HepG2 (cell line): ENCODE results near the gene MXRA8. TPM values are rescaled to one million over a fixed set of nuclear protein-coding genes. Genes with fewer than 3 reads are reported as not detected.
A peak's percentile ranks its signal among the peaks of the same experiment; 100 is the strongest.

Experiments used
- BRCA1 ChIP-seq: sonication (generic); formaldehyde crosslinking; IDR thresholded peaks from 2 replicates; pipeline ENCODE4 v1.4.0; 2020; ENCODE audit warnings: missing genetic modification reagents
- FOXO1 ChIP-seq: sonication (generic); formaldehyde crosslinking; IDR thresholded peaks from 2 replicates; pipeline ENCODE4 v1.4.0; 2020; ENCODE audit warnings: missing genetic modification reagents
- HDAC6 ChIP-seq: fragments of 200-600 bp; sonication (generic); IDR thresholded peaks from 2 replicates; pipeline ENCODE4 v1.7.0; 2017; ENCODE audit warnings: mild to moderate bottlenecking, antibody characterized with exemption, low read length, low read depth
- HNRNPLL ChIP-seq: fragments of 200-400 bp; formaldehyde crosslinking; IDR thresholded peaks from 2 replicates; pipeline ENCODE4 v1.6.1; 2017; ENCODE audit warnings: mild to moderate bottlenecking, low read depth, low read length; ENCODE audit not compliant: poor library complexity, severe bottlenecking
- NFIB ChIP-seq: sonication (generic); formaldehyde crosslinking; IDR thresholded peaks from 2 replicates; pipeline ENCODE4 v1.9.0; 2021; ENCODE audit warnings: missing genetic modification reagents, mild to moderate bottlenecking, borderline replicate concordance
- PLRG1 ChIP-seq: fragments of 450-650 bp; conservative IDR thresholded peaks from 2 replicates; pipeline ENCODE4 v1.6.1; 2016
- RBM22 ChIP-seq: fragments of 200-400 bp; formaldehyde crosslinking; optimal IDR thresholded peaks from 2 replicates; pipeline ENCODE3; 2017; ENCODE audit warnings: mild to moderate bottlenecking, low read length, moderate library complexity
- SMARCE1 ChIP-seq: fragments of 450-650 bp; IDR thresholded peaks from 2 replicates; pipeline ENCODE4 v1.6.1; 2017; ENCODE audit warnings: borderline replicate concordance
- SYNCRIP ChIP-seq: fragments of 200-400 bp; formaldehyde crosslinking; IDR thresholded peaks from 2 replicates; pipeline ENCODE4 v1.6.1; 2018; ENCODE audit warnings: mild to moderate bottlenecking, low read depth, low read length; ENCODE audit not compliant: insufficient read depth
- ZNF567 ChIP-seq: sonication (generic); formaldehyde crosslinking; IDR thresholded peaks from 2 replicates; pipeline ENCODE4 v1.8.1; 2023; ENCODE audit warnings: mild to moderate bottlenecking, missing genetic modification reagents, borderline replicate concordance
- ZSCAN25 ChIP-seq: sonication (generic); formaldehyde crosslinking; IDR thresholded peaks from 2 replicates; pipeline ENCODE4 v1.8.0; 2022; ENCODE audit warnings: mild to moderate bottlenecking, missing genetic modification reagents
- ZSCAN31 ChIP-seq: sonication (generic); formaldehyde crosslinking; IDR thresholded peaks from 2 replicates; pipeline ENCODE4 v1.5.0; 2020; ENCODE audit warnings: low read depth, mild to moderate bottlenecking, missing genetic modification reagents
- polyA plus RNA-seq, 8 experiments: library from polyadenylated mRNA; depleted of rRNA in 3 of 8; stranded (reverse) in 7 of 8; unstranded in 1 of 8; fragments of >200 nt; fragmentation: Illumina TruSeq in 4 of 8; extraction: Trizol in 4 of 8; gene quantifications; 2 replicates each; pipeline versions ENCODE4 v1.2.1 to v1.2.3, GENCODE V29; 2011 to 2016; ENCODE audit warnings: low read depth in 4 of 8, missing spikeins in 1 of 8, mixed read lengths in 1 of 8; ENCODE audit not compliant: insufficient read depth in 1 of 8
- total RNA-seq, 5 experiments: library from RNA; depleted of rRNA; stranded (reverse); fragments of >200 nt; fragmentation: Illumina TruSeq; extraction: Trizol; gene quantifications; 2 replicates each; pipeline ENCODE4 v1.2.3, GENCODE V29; 2016; ENCODE audit warnings: low read depth in 1 of 5
- TF ChIP-seq, protein P1 (sequence below), 2 experiments: sonication (generic) in 1 of 2; formaldehyde crosslinking in 1 of 2; IDR thresholded peaks; 2 replicates each; pipeline versions ENCODE4 v1.5.1 to v1.6.1; 2011 to 2020; ENCODE audit warnings: borderline replicate concordance in 1 of 2, low read depth in 1 of 2, low read length in 1 of 2, mild to moderate bottlenecking in 1 of 2, missing genetic modification reagents in 1 of 2, moderate library complexity in 1 of 2
- TF ChIP-seq, protein P2 (sequence below), 2 experiments: sonication (generic) in 1 of 2; formaldehyde crosslinking in 1 of 2; IDR thresholded peaks; 2 replicates each; pipeline versions ENCODE4 v1.6.1 to v1.9.0; 2014 to 2022; ENCODE audit warnings: antibody characterized with exemption in 1 of 2, borderline replicate concordance in 1 of 2, inconsistent platforms in 1 of 2, low read depth in 1 of 2, missing genetic modification reagents in 1 of 2
- TF ChIP-seq, protein P3 (sequence below): sonication (generic); formaldehyde crosslinking; IDR thresholded peaks from 2 replicates; pipeline ENCODE4 v1.5.0; 2020; ENCODE audit warnings: mild to moderate bottlenecking, missing genetic modification reagents
- TF ChIP-seq, protein P4 (sequence below): sonication (generic); formaldehyde crosslinking; IDR thresholded peaks from 2 replicates; pipeline ENCODE4 v1.5.0; 2020; ENCODE audit warnings: missing genetic modification reagents, mild to moderate bottlenecking, borderline replicate concordance

MXRA8 gene
- total and polyA plus RNA-seq, 2 of the 13 experiments (the other 11 are each of a cell fraction or from before 2014, with no cell fraction given) = 19.8 to 44.8 TPM

DNA sequence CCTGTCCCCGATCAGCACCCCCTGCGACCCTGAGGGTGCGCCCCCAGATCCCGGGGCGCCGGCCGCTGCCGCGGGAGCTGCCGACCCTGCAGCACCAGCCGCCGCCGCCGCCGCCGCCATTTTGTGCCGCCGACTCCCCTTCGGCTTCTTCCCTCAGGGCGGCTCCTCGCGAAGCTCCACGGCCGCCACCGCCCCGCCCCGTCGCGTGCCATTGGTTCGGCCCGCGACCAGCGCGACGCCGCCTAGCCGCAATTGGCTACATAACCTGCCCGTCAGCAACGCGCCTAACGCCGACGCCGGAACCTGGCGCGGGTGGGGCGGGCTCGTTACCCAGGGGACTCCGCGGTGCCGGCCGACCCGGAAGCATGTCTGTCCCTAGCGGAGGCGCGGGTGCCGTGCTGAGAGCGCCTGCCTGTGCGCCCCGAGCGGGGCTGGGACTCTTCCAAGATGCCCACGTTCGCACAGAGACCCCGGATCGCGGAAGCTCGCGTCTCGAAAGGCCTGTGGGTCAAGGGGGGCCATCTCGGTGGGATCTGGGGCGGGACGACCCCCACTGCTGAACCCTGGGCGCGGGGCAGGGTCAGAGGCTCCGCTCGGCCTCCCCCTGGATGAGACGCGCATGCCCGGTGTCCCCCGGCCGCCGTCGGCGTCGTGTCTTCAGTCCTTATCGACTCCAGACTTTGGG lies 41.0 kb upstream of the MXRA8 start, which contains the start of gene CCNL2 (continued):
- TF ChIP-seq, protein P1, sequence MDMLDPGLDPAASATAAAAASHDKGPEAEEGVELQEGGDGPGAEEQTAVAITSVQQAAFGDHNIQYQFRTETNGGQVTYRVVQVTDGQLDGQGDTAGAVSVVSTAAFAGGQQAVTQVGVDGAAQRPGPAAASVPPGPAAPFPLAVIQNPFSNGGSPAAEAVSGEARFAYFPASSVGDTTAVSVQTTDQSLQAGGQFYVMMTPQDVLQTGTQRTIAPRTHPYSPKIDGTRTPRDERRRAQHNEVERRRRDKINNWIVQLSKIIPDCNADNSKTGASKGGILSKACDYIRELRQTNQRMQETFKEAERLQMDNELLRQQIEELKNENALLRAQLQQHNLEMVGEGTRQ (IDR thresholded peaks at IDR 0.05; ENCODE audit: low read depth, low read length) = no peak
- TF ChIP-seq, protein P1 (CRISPR knock-in tag; IDR thresholded peaks at IDR 0.05; ENCODE audit: borderline replicate concordance) = no peak
- peak; percentile 85 for TF ChIP-seq ZSCAN31 (CRISPR knock-in tag)
- TF ChIP-seq HNRNPLL = peak; percentile 92
- TF ChIP-seq ZNF567 = no peak
- TF ChIP-seq PLRG1 = no peak
- TF ChIP-seq, protein P2, sequence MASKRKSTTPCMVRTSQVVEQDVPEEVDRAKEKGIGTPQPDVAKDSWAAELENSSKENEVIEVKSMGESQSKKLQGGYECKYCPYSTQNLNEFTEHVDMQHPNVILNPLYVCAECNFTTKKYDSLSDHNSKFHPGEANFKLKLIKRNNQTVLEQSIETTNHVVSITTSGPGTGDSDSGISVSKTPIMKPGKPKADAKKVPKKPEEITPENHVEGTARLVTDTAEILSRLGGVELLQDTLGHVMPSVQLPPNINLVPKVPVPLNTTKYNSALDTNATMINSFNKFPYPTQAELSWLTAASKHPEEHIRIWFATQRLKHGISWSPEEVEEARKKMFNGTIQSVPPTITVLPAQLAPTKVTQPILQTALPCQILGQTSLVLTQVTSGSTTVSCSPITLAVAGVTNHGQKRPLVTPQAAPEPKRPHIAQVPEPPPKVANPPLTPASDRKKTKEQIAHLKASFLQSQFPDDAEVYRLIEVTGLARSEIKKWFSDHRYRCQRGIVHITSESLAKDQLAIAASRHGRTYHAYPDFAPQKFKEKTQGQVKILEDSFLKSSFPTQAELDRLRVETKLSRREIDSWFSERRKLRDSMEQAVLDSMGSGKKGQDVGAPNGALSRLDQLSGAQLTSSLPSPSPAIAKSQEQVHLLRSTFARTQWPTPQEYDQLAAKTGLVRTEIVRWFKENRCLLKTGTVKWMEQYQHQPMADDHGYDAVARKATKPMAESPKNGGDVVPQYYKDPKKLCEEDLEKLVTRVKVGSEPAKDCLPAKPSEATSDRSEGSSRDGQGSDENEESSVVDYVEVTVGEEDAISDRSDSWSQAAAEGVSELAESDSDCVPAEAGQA (IDR thresholded peaks at IDR 0.05; ENCODE audit: low read depth) = peak; percentile 85
- TF ChIP-seq, protein P2 (CRISPR knock-in tag; IDR thresholded peaks at IDR 0.05; ENCODE audit: borderline replicate concordance) = no peak
- no peak for TF ChIP-seq NFIB (CRISPR knock-in tag)
- TF ChIP-seq BRCA1 (CRISPR knock-in tag) = no peak
- no peak for TF ChIP-seq RBM22
- TF ChIP-seq, protein P3, sequence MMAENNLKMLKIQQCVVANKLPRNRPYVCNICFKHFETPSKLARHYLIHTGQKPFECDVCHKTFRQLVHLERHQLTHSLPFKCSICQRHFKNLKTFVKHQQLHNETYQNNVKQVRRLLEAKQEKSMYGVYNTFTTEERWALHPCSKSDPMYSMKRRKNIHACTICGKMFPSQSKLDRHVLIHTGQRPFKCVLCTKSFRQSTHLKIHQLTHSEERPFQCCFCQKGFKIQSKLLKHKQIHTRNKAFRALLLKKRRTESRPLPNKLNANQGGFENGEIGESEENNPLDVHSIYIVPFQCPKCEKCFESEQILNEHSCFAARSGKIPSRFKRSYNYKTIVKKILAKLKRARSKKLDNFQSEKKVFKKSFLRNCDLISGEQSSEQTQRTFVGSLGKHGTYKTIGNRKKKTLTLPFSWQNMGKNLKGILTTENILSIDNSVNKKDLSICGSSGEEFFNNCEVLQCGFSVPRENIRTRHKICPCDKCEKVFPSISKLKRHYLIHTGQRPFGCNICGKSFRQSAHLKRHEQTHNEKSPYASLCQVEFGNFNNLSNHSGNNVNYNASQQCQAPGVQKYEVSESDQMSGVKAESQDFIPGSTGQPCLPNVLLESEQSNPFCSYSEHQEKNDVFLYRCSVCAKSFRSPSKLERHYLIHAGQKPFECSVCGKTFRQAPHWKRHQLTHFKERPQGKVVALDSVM (CRISPR knock-in tag) = no peak; the same call in 1 of the 2 replicates
- TF ChIP-seq SYNCRIP = no peak
- TF ChIP-seq HDAC6 = no peak
- no peak for TF ChIP-seq ZSCAN25 (CRISPR knock-in tag)
- TF ChIP-seq FOXO1 (CRISPR knock-in tag) = no peak; the same call in 1 of the 2 replicates
- TF ChIP-seq, protein P4, sequence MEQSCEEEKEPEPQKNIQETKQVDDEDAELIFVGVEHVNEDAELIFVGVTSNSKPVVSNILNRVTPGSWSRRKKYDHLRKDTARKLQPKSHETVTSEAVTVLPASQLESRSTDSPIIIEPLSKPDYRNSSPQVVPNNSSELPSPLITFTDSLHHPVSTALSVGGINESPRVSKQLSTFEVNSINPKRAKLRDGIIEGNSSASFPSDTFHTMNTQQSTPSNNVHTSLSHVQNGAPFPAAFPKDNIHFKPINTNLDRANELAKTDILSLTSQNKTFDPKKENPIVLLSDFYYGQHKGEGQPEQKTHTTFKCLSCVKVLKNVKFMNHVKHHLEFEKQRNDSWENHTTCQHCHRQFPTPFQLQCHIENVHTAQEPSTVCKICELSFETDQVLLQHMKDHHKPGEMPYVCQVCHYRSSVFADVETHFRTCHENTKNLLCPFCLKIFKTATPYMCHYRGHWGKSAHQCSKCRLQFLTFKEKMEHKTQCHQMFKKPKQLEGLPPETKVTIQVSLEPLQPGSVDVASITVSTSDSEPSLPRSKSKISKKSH = no peak; the same call in none of the 2 replicates
- no peak for TF ChIP-seq SMARCE1
